A673 (cell line): ENCODE data around the gene ZBTB37. TPM values are rescaled to one million over a fixed set of nuclear protein-coding genes. Genes with fewer than 3 reads are reported as not detected.
"Not testable (repeated sequence)": the region's sequence is repeated elsewhere in the genome, so short reads cannot be mapped to it uniquely, and the experiment has no call there.

ENCODE experiments used
- BruUV-seq: library from RNA; stranded (reverse); fragments of 400-500 nt; replicated peaks from 2 replicates; lab custom pipeline; 2021; lab: Mats Ljungman, UMichigan
- CTCF ChIA-PET: fragments of 300-600 bp; sonication (Branson Sonifier 250); formaldehyde crosslinking; loops from one replicate; lab custom pipeline; 2022; ENCODE audit warnings: antibody characterized with exemption; lab: Charles Lee
- POLR2A ChIA-PET: fragments of 300-600 bp; sonication (Branson Sonifier 250); formaldehyde crosslinking; loops from one replicate; lab custom pipeline; 2022; ENCODE audit warnings: antibody characterized with exemption; ENCODE audit not compliant: low non-redundant PET; lab: Charles Lee
- DNase-seq: peaks from one replicate; pipeline ENCODE4 v3.0.0-alpha.2; 2015; ENCODE audit warnings: low spot score
- H3K27ac ChIP-seq: fragments of 200-600 bp; sonication (generic); 2 replicates; pipeline ENCODE4 v1.5.1; 2016; ENCODE audit warnings: mixed run types, low read depth, mild to moderate bottlenecking, mixed read lengths, antibody characterized with exemption, low read length; ENCODE audit not compliant: poor library complexity, severe bottlenecking
- H3K27me3 ChIP-seq: fragments of 200-600 bp; sonication (generic); replicated peaks from 2 replicates; pipeline ENCODE4 v1.6.1; 2017; ENCODE audit warnings: mixed run types, low read depth, mild to moderate bottlenecking, mixed read lengths, antibody characterized with exemption, low read length; ENCODE audit not compliant: insufficient read depth, poor library complexity
- H3K36me3 ChIP-seq: fragments of 200-600 bp; sonication (generic); 2 replicates; pipeline ENCODE4 v1.6.1; 2016; ENCODE audit warnings: mixed run types, mild to moderate bottlenecking, mixed read lengths, antibody characterized with exemption, low read length; ENCODE audit not compliant: insufficient read depth, poor library complexity, severe bottlenecking
- H3K4me1 ChIP-seq: fragments of 200-600 bp; sonication (generic); 2 replicates; pipeline ENCODE4 v1.6.1; 2017; ENCODE audit warnings: mixed run types, mild to moderate bottlenecking, mixed read lengths, antibody characterized with exemption, low read length; ENCODE audit not compliant: insufficient read depth, poor library complexity, severe bottlenecking
- H3K4me3 ChIP-seq: fragments of 200-600 bp; sonication (generic); 2 replicates; pipeline ENCODE4 v1.5.1; 2016; ENCODE audit warnings: low read depth, mixed run types, mild to moderate bottlenecking, mixed read lengths, low read length; ENCODE audit not compliant: poor library complexity, severe bottlenecking
- H3K9me3 ChIP-seq: fragments of 200-600 bp; sonication (generic); 2 replicates; pipeline ENCODE4 v1.6.1; 2016; ENCODE audit warnings: mixed run types, low read depth, mild to moderate bottlenecking, mixed read lengths, antibody characterized with exemption, low read length; ENCODE audit not compliant: poor library complexity, severe bottlenecking
- EZH2 ChIP-seq: fragments of 200-600 bp; sonication (generic); IDR thresholded peaks from 2 replicates; pipeline ENCODE4 v1.6.1; 2017; ENCODE audit warnings: borderline replicate concordance, low read depth, mild to moderate bottlenecking, mixed read lengths, antibody characterized with exemption, low read length; ENCODE audit not compliant: poor library complexity, severe bottlenecking
- intact Hi-C: fragments of 100-400 bp; cut with micrococcal nuclease; formaldehyde crosslinking; loops from one replicate; pipeline ENCODE4 v1.10.0; 2022; ENCODE audit not compliant: unreplicated experiment
- total RNA-seq: library from RNA; stranded (reverse); gene quantifications from 2 replicates; pipeline ENCODE4 v1.2.3, GENCODE V29; 2021
- TF ChIP-seq, protein P1 (sequence below): fragments of 300-800, 200-600 bp; sonication (generic); conservative IDR thresholded peaks from 2 replicates; pipeline ENCODE4 v1.5.1; 2017; ENCODE audit warnings: low read depth, mild to moderate bottlenecking, antibody characterized with exemption, low read length, moderate library complexity, mixed read lengths

ZBTB37 gene
- total RNA-seq, 1 experiment from 2014 or later: 17.2 TPM

DNA sequence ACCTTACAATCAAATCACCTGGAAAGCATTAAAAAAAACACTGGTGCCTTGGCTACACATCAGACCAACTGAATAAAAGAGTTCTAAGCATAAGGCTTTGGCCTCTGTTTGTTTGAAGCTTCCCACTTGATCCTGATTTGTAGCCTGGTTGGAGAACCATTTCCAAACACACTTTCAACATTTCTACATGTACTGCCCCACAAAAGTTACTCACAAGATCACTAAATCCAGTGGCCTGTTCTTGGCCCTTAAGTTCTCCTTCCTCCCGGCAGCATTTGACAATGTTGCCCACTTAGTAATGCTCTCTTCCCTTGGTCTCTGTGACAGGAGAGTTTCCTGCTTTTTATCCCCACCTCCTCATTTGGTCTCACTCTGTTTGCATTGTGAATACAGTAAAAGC is 12.2 kb upstream of the ZBTB37 start:
- CTCF ChIA-PET: no interaction called here
- no peak for DNase-seq
- POLR2A ChIA-PET: no interaction called here
- intact Hi-C loops: no loop called here
- Histone ChIP-seq H3K36me3 (peaks cover 60% of the 10 kb centered on the region), H3K27me3 (no peaks in the 10 kb centered on the region), H3K4me3 (no peak overlapping the region), H3K9me3 (no peaks in the 10 kb centered on the region), H3K27ac (no peak overlapping the region), H3K4me1 (no peaks in the 10 kb centered on the region)
- BruUV-seq: no TSS peak
- TF ChIP-seq, protein P1, sequence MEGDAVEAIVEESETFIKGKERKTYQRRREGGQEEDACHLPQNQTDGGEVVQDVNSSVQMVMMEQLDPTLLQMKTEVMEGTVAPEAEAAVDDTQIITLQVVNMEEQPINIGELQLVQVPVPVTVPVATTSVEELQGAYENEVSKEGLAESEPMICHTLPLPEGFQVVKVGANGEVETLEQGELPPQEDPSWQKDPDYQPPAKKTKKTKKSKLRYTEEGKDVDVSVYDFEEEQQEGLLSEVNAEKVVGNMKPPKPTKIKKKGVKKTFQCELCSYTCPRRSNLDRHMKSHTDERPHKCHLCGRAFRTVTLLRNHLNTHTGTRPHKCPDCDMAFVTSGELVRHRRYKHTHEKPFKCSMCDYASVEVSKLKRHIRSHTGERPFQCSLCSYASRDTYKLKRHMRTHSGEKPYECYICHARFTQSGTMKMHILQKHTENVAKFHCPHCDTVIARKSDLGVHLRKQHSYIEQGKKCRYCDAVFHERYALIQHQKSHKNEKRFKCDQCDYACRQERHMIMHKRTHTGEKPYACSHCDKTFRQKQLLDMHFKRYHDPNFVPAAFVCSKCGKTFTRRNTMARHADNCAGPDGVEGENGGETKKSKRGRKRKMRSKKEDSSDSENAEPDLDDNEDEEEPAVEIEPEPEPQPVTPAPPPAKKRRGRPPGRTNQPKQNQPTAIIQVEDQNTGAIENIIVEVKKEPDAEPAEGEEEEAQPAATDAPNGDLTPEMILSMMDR: no peak
- no peak for TF ChIP-seq EZH2

DNA sequence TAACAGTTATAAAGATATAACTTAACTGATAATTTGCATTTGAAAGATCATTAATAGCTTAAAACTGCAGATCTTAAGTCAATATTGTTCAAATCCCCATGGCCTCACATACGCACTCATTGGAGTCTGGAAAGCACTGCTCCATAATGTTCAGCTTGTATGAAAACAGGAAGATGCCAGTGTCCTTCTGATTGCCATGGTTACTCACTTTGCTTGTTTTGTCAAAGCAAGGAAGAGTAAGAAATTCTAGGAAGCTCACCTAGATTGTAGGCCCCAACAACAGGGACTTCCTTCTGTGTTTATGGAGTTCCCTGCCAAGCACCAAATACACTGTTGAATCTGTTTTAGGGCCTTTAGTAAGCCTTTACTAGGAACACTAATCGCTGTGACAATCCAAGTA is 11.3 kb upstream of the ZBTB37 start:
- H3K4me3 ChIP-seq: no peak overlapping the region
- DNase-seq: no peak
- BruUV-seq: no TSS peak
- CTCF ChIA-PET: interaction anchor here (0.6 kb wide), 1 partner anchor 341 kb away, joined by 3 read pairs; no protein-coding TSS in a partner anchor
- intact Hi-C loops: no loop called here
- no peaks in the 10 kb centered on the region for H3K27me3 ChIP-seq
- no peak overlapping the region for H3K27ac ChIP-seq
- peaks cover 52% of the 10 kb centered on the region for H3K36me3 ChIP-seq
- POLR2A ChIA-PET: interaction anchor here (0.6 kb wide), 1 partner anchor 1135 kb away, joined by 3 read pairs; no protein-coding TSS in a partner anchor
- TF ChIP-seq, protein P1: no peak
- TF ChIP-seq EZH2: no peak
- no peaks in the 10 kb centered on the region for H3K4me1 ChIP-seq
- H3K9me3 ChIP-seq: no peaks in the 10 kb centered on the region

DNA sequence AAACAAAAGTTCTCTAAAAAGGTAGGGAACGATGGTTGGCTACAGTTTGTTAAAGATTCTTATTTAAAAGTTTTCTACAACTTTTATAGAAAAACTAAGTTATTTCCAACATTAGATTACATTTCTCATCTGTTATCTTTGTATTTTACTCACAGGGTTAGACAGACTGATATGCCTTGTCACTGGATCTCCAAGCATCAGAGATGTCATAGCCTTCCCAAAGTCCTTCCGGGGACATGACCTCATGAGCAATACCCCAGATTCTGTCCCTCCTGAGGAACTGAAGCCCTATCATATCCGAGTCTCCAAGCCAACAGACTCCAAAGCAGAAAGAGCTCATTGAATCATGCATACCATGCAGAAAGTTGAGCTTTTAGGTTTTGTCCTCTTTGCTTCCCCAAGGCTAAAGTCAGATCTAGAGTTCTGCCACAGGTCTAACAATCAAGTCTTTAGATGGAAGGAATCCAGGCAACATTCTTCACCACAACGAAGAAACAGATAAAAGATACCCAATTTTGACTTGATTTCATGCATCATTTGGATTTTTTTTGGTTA is 10.7 kb upstream of the ZBTB37 start:
- H3K4me1 ChIP-seq: no peaks in the 10 kb centered on the region
- no peak overlapping the region for H3K4me3 ChIP-seq
- H3K27me3 ChIP-seq: no peaks in the 10 kb centered on the region
- DNase-seq: no peak
- TF ChIP-seq, protein P1: no peak
- no peak for TF ChIP-seq EZH2
- no TSS peak for BruUV-seq
- intact Hi-C loops: no loop called here
- H3K9me3 ChIP-seq: no peaks in the 10 kb centered on the region
- no peak overlapping the region for H3K27ac ChIP-seq
- H3K36me3 ChIP-seq: peaks cover 52% of the 10 kb centered on the region
- ChIA-PET CTCF (no interaction called here), POLR2A (no interaction called here)

DNA sequence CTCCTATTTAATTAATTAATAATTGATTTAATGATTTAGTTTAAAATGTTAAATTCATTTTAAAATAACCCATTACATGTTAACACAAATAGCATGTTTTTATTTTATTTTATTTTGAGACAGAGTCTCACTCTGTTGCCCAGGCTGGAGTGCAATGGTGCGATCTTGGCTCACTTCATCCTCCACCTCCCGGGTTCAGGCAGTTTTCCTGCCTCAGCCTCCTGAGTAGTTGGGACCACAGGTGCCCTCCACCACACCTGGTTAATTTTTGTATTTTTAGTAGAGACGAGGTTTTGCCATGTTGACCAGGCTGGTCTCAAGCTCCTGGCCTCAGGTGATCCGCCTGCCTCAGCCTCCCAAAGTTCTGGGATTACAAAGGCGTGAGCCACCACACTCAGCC is 8.6 kb upstream of the ZBTB37 start:
- CTCF ChIA-PET, BruUV-seq, H3K4me3 ChIP-seq, H3K27ac ChIP-seq, DNase-seq, H3K9me3 ChIP-seq, POLR2A ChIA-PET, H3K27me3 ChIP-seq, H3K4me1 ChIP-seq, intact Hi-C loops: not testable (repeated sequence)
- H3K36me3 ChIP-seq: peaks cover 58% of the 10 kb centered on the region
